Activated CD4-positive, alpha-beta T cell treated with anti-CD3 and anti-CD28 coated beads, Interleukin-2, Interleukin-6, amounts not matched to agents 100 ng/mL and 50 ng/mL, durations not matched to agents 16 hours and 8 hours (primary cell): ENCODE results near the gene MYL3.
"Not testable (repeated sequence)": the region's sequence is repeated elsewhere in the genome, so short reads cannot be mapped to it uniquely, and the experiment has no call there.

Experiments
- DNase-seq: peaks from one replicate; pipeline ENCODE4 v3.0.0-alpha.2; 2020

MYL3 gene

GRCh38 chr3:46863261-46863782 lies at the start of gene MYL3:
MYL3 (minus strand) TSS chr3:46863444; CDS start chr3:46863390, 54 bp downstream.
- DNase-seq = no peak

DNA sequence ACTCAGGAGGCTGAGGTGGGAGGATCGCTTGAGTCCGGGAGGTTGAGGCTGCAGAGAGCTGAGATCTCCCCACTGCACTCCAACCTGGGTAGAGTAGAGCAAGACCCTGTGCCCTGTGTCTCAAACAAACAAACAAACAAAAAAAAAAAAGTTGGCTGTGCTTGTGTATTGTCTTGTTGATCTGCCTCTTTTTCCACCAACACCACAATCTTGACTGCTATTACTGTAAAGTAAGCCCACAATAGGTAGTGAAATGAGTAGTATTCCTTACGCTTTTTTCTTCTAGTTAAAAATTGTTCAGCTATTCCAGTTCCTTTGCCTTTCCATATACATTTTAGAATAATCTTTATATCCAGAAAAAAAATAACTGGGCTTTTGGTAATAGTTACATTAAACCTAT lies 49.7 kb upstream of the MYL3 start:
- peak; percentile 53 for DNase-seq

DNA sequence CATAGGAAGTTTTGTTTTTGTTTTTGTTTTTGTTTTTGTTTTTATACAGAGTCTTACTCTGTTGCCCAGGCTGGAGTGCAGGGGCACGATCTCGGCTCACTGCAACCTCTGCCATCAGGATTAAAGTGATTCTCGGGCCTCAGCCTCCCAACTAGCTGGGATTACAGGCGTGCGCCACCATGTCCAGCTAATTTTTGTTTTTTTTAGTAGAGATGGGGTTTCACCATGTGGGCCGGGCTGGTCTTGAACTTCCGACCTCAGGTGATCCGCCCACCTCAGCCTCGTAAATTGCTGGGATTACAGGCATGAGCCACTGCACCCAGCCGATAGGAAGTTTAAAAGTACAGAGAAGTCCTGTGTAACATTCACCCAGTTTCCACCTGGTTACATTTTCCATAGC lies 47.7 kb upstream of the MYL3 start:
- DNase-seq = not testable (repeated sequence)

DNA sequence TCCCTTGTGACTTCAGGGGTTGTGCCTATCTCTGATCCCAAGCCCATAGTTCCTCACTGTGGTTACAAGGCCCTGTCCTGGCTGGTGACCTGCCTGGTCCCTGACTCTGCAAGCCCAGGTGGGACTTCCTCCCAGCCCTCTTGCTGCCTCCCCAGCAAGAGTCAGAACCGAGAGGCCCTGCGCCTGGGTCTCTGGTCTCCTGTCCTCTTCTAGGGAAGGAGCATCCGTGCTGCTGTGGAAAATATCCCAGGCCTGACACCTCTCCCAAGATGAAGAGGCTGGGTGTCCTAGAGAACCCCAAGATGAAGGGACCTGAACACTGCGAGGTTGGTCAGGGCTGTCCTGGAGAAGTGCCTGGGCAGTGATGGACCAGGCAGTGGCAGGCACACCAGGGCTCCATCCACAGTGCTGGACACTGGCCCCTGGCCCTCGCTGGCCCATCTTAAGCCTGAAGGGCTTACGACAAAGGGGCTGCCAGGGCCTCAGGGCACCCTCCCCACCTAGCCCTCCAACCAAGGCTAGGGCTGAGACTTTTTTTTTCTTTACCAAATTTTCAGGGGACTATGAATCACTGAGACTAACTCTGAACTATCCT lies 47.0 kb upstream of the MYL3 start:
- no peak for DNase-seq

GRCh38 chr3:46909535-46910161 lies 46.4 kb upstream of the MYL3 start:
- DNase-seq = peak; percentile 84

GRCh38 chr3:46908986-46909534 lies 45.8 kb upstream of the MYL3 start:
- no peak for DNase-seq

DNA sequence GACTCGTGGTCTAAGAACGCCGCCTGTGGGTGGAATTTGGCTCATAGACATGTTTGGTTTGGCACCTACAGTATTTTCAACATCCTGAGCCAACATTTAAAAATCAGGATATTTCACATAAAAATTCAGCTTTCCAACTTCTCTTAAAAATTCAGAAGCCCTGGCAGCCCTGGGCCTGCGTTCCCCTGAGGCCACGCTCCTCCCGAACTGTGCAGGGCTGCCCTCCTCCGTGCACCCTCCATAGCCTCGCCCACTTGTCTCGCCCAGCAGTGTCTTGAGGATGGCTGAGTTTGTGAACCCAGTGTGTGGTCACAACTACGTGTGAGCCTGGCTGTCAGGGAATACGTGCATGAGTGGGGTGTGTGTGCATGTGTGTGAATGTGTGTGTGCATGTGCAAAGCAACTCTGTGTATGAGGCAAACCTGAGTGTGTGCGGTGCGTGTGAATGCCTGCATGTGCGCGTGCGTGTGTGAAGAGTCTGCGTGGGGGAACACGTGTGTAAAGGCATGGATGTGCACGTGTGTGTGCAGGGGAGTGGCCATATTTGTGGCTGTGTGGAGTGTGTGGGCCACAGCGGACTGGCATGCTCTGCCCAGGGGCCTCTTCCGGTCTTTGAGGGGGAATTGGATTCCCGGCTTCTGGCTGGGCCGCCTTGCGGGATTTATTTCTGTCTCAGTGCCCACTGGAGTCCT lies 45.2 kb upstream of the MYL3 start:
- DNase-seq = no peak

DNA sequence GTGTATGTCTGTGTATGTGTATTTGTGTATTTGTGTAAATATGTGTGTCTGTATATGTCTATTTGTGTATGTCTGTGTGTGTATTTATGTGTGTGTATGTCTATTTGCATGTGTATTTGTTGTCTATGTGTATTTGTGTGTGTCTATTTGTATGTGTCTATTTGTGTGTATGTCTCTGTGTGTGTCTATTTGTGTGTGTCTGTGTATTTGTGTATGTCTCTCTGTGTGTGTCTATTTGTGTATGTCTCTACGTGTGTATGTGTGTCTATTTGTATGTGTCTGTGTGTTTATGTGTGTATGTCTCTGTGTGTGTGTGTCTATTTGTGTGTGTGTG lies 44.7 kb upstream of the MYL3 start:
- DNase-seq = no peak

GRCh38 chr3:46907271-46907670 lies 44.0 kb upstream of the MYL3 start:
- no peak for DNase-seq

- DNase-seq = no peak
Observed at GRCh38 chr3:46906471-46907058, 43.3 kb upstream of the MYL3 start.

GRCh38 chr3:46905661-46906451 lies 42.6 kb upstream of the MYL3 start:
- DNase-seq = no peak

DNA sequence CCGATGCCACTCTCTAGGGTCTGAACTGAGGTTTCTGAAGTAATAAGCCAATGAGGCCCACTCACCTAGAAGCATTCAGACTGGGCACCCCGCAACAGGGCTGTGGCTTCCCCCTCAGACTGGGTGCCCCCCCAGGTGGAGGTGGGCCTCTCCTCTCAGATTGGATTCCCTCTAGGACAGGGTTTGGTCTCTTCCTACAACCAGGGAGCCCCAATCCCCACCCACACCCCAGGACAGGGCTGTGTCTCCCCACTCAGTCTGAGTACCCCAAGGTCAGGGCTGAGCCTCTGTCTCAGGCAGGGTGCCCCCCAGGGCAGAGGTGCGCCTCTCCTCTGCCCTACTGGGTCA lies 41.9 kb upstream of the MYL3 start:
- DNase-seq = no peak

- DNase-seq = no peak
Observed at GRCh38 chr3:46904303-46905212, 41.3 kb upstream of the MYL3 start.

GRCh38 chr3:46903341-46904302 lies 40.4 kb upstream of the MYL3 start:
- DNase-seq = no peak

GRCh38 chr3:46902188-46902631 lies 39.0 kb upstream of the MYL3 start:
- no peak for DNase-seq

DNA sequence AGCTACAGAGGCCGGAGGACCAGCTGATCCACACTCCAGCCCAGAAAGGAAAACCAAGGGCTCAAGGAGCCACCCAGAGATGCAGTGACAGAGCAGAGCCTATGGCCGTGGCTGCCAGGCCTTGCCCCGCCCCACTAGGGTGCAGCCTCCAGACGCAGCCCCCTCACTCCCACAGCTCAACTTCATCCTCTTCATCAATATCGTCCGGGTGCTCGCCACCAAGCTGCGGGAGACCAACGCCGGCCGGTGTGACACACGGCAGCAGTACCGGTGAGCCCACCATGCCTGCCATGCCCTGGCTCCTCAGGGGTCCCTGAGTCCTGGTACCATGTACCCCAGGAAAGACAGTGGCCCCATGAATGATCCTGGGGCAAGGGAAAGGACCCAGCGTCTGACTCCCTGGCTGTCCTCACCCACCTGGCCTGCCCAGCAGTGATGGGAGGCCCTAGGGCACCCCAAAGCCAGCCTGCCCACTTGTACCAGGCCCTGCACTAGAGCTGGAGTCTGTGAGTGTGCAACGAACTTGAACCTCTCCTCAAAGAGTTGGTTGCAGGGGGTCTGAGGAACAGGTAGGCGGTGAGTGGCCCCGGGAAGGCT lies 38.4 kb upstream of the MYL3 start:
- DNase-seq = no peak

- no peak for DNase-seq
Observed at GRCh38 chr3:46901061-46901460, 37.8 kb upstream of the MYL3 start.

GRCh38 chr3:46900356-46900755 lies 37.1 kb upstream of the MYL3 start:
- no peak for DNase-seq

GRCh38 chr3:46900007-46900292 lies 36.7 kb upstream of the MYL3 start:
- no peak for DNase-seq
